Ishikawa (cell line): ENCODE measurements around the gene TIGIT.

Experiments used
- CEBPB ChIP-seq: IDR thresholded peaks from 2 replicates; pipeline ENCODE4 v1.6.1; 2012
- CREB1 ChIP-seq: IDR thresholded peaks from 2 replicates; pipeline ENCODE4 v1.6.1; 2012; ENCODE audit warnings: low read depth
- EGR1 ChIP-seq: IDR thresholded peaks from 2 replicates; pipeline ENCODE4 v1.6.1; 2012
- EP300 ChIP-seq: IDR thresholded peaks from 2 replicates; pipeline ENCODE4 v1.6.1; 2012; ENCODE audit warnings: borderline replicate concordance
- FOXM1 ChIP-seq: IDR thresholded peaks from 2 replicates; pipeline ENCODE4 v1.6.1; 2012; ENCODE audit warnings: low read depth, borderline replicate concordance
- NFIC ChIP-seq: IDR thresholded peaks from 2 replicates; pipeline ENCODE4 v1.6.1; 2012
- RAD21 ChIP-seq: IDR thresholded peaks from 2 replicates; pipeline ENCODE4 v1.6.1; 2012; ENCODE audit warnings: low read depth
- REST ChIP-seq: IDR thresholded peaks from 2 replicates; pipeline ENCODE4 v1.6.1; 2012; ENCODE audit warnings: low read depth, mild to moderate bottlenecking
- TAF1 ChIP-seq: IDR thresholded peaks from 2 replicates; pipeline ENCODE4 v1.6.1; 2012; ENCODE audit warnings: low read depth, mild to moderate bottlenecking
- TCF12 ChIP-seq: IDR thresholded peaks from 2 replicates; pipeline ENCODE4 v1.6.1; 2012; ENCODE audit warnings: low read depth
- TEAD4 ChIP-seq: IDR thresholded peaks from 2 replicates; pipeline ENCODE4 v1.6.1; 2012
- YY1 ChIP-seq: IDR thresholded peaks from 2 replicates; pipeline ENCODE4 v1.6.1; 2012; ENCODE audit warnings: low read depth
- ZBTB7A ChIP-seq: IDR thresholded peaks from 2 replicates; pipeline ENCODE4 v1.6.1; 2012; ENCODE audit warnings: low read depth
- TF ChIP-seq, protein P1 (sequence below): IDR thresholded peaks from 2 replicates; pipeline ENCODE4 v1.6.1; 2012
- TF ChIP-seq, protein P2 (sequence below): IDR thresholded peaks from 2 replicates; pipeline ENCODE4 v1.6.1; 2012

TIGIT gene

GRCh38 chr3:114328345-114328744, 34.5 kb downstream of the TIGIT start:
- TF ChIP-seq TEAD4 (no peak), NFIC (no peak), ZBTB7A (no peak), EGR1 (no peak), YY1 (no peak), TCF12 (no peak), CREB1 (no peak), FOXM1 (no peak), RAD21 (no peak), CEBPB (no peak), TAF1 (no peak), EP300 (no peak), REST (no peak)
- TF ChIP-seq, protein P1, sequence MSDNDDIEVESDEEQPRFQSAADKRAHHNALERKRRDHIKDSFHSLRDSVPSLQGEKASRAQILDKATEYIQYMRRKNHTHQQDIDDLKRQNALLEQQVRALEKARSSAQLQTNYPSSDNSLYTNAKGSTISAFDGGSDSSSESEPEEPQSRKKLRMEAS = no peak
- TF ChIP-seq, protein P2, sequence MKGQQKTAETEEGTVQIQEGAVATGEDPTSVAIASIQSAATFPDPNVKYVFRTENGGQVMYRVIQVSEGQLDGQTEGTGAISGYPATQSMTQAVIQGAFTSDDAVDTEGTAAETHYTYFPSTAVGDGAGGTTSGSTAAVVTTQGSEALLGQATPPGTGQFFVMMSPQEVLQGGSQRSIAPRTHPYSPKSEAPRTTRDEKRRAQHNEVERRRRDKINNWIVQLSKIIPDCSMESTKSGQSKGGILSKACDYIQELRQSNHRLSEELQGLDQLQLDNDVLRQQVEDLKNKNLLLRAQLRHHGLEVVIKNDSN = no peak

DNA sequence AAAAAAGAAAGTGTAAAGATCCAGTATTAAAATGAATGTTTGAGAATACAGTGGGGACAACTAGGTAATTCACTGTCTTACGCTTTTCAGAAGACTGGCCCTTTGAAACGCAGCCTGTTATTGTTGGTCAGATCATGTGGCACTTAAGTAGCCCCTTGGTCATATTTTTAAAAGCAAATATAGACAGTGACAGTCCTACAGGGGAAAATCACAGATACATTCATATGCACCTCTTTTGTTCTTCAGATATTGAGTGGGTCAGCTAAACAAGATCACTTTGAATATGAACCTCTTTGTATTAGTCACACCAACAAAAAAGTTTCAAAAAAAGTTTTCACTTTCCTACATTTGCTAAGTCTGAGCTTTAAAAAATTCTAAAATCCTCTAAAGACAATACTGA, 36.0 kb downstream of the TIGIT start:
- no peak for TF ChIP-seq TCF12
- TF ChIP-seq, protein P1 = no peak
- TF ChIP-seq TAF1 = no peak
- no peak for TF ChIP-seq RAD21
- TF ChIP-seq EGR1 = no peak
- no peak for TF ChIP-seq FOXM1
- TF ChIP-seq YY1 = no peak
- TF ChIP-seq CEBPB = no peak
- TF ChIP-seq, protein P2 = no peak
- TF ChIP-seq TEAD4 = no peak
- no peak for TF ChIP-seq NFIC
- no peak for TF ChIP-seq CREB1
- TF ChIP-seq REST = no peak
- TF ChIP-seq EP300 = no peak
- no peak for TF ChIP-seq ZBTB7A

DNA sequence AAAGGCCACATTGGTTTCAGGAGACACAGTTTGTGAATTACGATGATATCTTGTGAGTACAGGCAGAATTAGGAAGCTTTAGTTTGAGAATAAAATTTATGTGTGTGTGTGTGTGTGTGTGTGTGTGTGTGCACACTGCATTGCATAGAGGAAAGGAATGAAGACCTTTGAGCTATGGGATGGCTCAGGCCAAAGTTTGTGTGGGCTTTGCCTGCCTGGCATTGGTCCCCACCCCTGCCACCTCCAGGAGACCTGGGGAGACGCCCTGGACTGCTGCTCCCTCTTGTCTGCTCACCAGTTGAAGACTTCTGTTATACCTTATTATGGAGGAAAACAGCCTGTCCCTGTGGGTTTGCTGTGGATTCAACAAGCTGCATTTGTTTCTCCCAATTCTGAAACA, 37.2 kb downstream of the TIGIT start:
- TF ChIP-seq REST (no peak), NFIC (no peak), TCF12 (no peak), TAF1 (no peak), ZBTB7A (no peak), EGR1 (no peak), YY1 (no peak), CREB1 (no peak), EP300 (no peak), TEAD4 (no peak)
- TF ChIP-seq, protein P2 = no peak
- TF ChIP-seq, protein P1 = no peak

DNA sequence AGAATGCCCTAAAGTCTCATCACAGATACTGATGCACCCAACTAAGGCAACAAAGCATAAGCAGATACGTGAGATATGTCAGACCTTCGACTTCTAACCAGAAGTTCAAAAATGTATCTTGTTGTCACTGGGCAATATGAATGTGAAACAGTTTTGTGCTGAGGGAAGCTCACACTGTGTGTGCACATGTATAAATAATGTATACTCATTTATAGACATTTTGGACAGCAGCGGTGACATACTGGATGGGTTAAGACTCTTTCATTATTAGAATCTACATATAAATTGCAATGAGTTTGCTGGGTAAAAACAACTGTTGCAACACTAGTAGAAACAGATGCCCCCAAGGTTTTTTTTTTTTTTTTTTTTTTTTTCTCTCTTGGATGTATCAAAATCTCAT, 37.9 kb downstream of the TIGIT start:
- TF ChIP-seq CREB1 = no peak
- no peak for TF ChIP-seq EGR1
- no peak for TF ChIP-seq CEBPB
- TF ChIP-seq FOXM1 = no peak
- TF ChIP-seq, protein P1 = no peak
- no peak for TF ChIP-seq RAD21
- no peak for TF ChIP-seq YY1
- TF ChIP-seq, protein P2 = no peak
